ENCODE results near the gene PCSK5. TPM values are rescaled to one million over a fixed set of nuclear protein-coding genes. Genes with fewer than 3 reads are reported as not detected.

PCSK5 gene
- total and polyA plus RNA-seq, 7 experiments from 2014 or later, result 5.2 to 35.0 (median 19.1) TPM

GRCh38 chr9:75992482-75993206 is 102.2 kb downstream of the PCSK5 start:
- ATAC-seq, result no peak
- peaks cover 0 to 8% (median 0%) of the 10 kb centered on the region in 3 experiments for H3K36me3 ChIP-seq (ENCODE audit: control insufficient read depth in 2 of 3, insufficient read depth in 3 of 3, low read length in 3 of 3)
- ChIA-PET POLR2A (no interaction called here), CTCF (interaction anchor here (0.6 to 0.9 kb wide), 2 partner anchors 15 to 32 kb away, joined by 3 read pairs; no protein-coding TSS in a partner anchor)
- H3K27me3 ChIP-seq (ENCODE audit: control insufficient read depth in 2 of 2, insufficient read depth in 2 of 2, low read length in 2 of 2), result no peaks in the 10 kb centered on the region
- H3K9me3 Mint-ChIP-seq, result peaks cover 0 to 10% (median 0%) of the 10 kb centered on the region in 11 donors
- no peak for DNase-seq
- peaks cover 0 to 86% (median 54%) of the 10 kb centered on the region in 7 donors for H3K4me1 Mint-ChIP-seq
- H3K27ac ChIP-seq (ENCODE audit: low read depth, low read length), result no peak overlapping the region
- intact Hi-C loops (cut with micrococcal nuclease), result no loop called here
- no peaks in the 10 kb centered on the region for H3K9me3 ChIP-seq (ENCODE audit: control insufficient read depth in 2 of 3, low read length in 3 of 3)
- peaks cover 10 to 57% (median 39%) of the 10 kb centered on the region in 5 donors for H3K36me3 Mint-ChIP-seq
- peak overlapping the region in 2 of 9 donors; percentile 46 to 68 for H3K27ac Mint-ChIP-seq
- H3K4me1 ChIP-seq (ENCODE audit: control insufficient read depth in 2 of 2, insufficient read depth in 2 of 2, low read length in 2 of 2), result peaks cover 0 to 14% of the 10 kb centered on the region in 2 donors
- H3K4me3 Mint-ChIP-seq, result no peak overlapping the region
- no peaks in the 10 kb centered on the region for H3K27me3 Mint-ChIP-seq
- no peak overlapping the region for H3K4me3 ChIP-seq (ENCODE audit: low read length)

- ChIA-PET POLR2A (no interaction called here), CTCF (interaction anchor here (0.9 kb wide), 1 partner anchor 33 kb away, joined by 3 read pairs; no protein-coding TSS in a partner anchor)
- H3K4me3 Mint-ChIP-seq, result no peak overlapping the region
- DNase-seq (no peak), ATAC-seq (no peak)
- H3K36me3 Mint-ChIP-seq, result peaks cover 10 to 53% (median 39%) of the 10 kb centered on the region in 5 donors
- peaks cover 0 to 10% (median 0%) of the 10 kb centered on the region in 11 donors for H3K9me3 Mint-ChIP-seq
- intact Hi-C loops (cut with micrococcal nuclease), result no loop called here
- no peaks in the 10 kb centered on the region for H3K9me3 ChIP-seq (ENCODE audit: control insufficient read depth in 2 of 3, low read length in 3 of 3)
- peak overlapping the region in 1 of 9 donors; percentile 7 for H3K27ac Mint-ChIP-seq
- H3K4me1 ChIP-seq (ENCODE audit: control insufficient read depth in 2 of 2, insufficient read depth in 2 of 2, low read length in 2 of 2), result peaks cover 0 to 12% of the 10 kb centered on the region in 2 donors
- H3K36me3 ChIP-seq (ENCODE audit: control insufficient read depth in 2 of 3, insufficient read depth in 3 of 3, low read length in 3 of 3), result peaks cover 0 to 8% (median 0%) of the 10 kb centered on the region in 3 experiments
- H3K27me3 Mint-ChIP-seq, result no peaks in the 10 kb centered on the region
- no peaks in the 10 kb centered on the region for H3K27me3 ChIP-seq (ENCODE audit: control insufficient read depth in 2 of 2, insufficient read depth in 2 of 2, low read length in 2 of 2)
- H3K4me1 Mint-ChIP-seq, result peaks cover 0 to 85% (median 55%) of the 10 kb centered on the region in 7 donors
- H3K4me3 ChIP-seq (ENCODE audit: low read length), result no peak overlapping the region
- no peak overlapping the region for H3K27ac ChIP-seq (ENCODE audit: low read depth, low read length)
These were observed 103.0 kb downstream of the PCSK5 start for GRCh38 chr9:75993434-75993833.

- ChIA-PET CTCF (no interaction called here), POLR2A (no interaction called here)
- peak overlapping the region in 1 of 10 donors; percentile 3 for H3K4me3 Mint-ChIP-seq
- peaks cover 0 to 2% (median 0%) of the 10 kb centered on the region in 3 experiments for H3K36me3 ChIP-seq (ENCODE audit: control insufficient read depth in 2 of 3, insufficient read depth in 3 of 3, low read length in 3 of 3)
- ATAC-seq (no peak), DNase-seq (no peak)
- no peaks in the 10 kb centered on the region for H3K9me3 ChIP-seq (ENCODE audit: control insufficient read depth in 2 of 3, low read length in 3 of 3)
- no peaks in the 10 kb centered on the region for H3K27me3 Mint-ChIP-seq
- intact Hi-C loops (cut with micrococcal nuclease), result loop anchor here in 1 of 2 donors (2.0 kb wide), 1 partner anchor 18 kb away; no protein-coding TSS in a partner anchor
- H3K36me3 Mint-ChIP-seq, result peaks cover 9 to 53% (median 38%) of the 10 kb centered on the region in 5 donors
- peak overlapping the region in 3 of 9 donors; percentile 11 to 47 (median 30) for H3K27ac Mint-ChIP-seq
- peaks cover 0 to 10% (median 0%) of the 10 kb centered on the region in 11 donors for H3K9me3 Mint-ChIP-seq
- no peak overlapping the region for H3K4me3 ChIP-seq (ENCODE audit: low read length)
- H3K4me1 Mint-ChIP-seq, result peaks cover 0 to 77% (median 50%) of the 10 kb centered on the region in 7 donors
- H3K27ac ChIP-seq (ENCODE audit: low read depth, low read length), result no peak overlapping the region
- no peaks in the 10 kb centered on the region for H3K27me3 ChIP-seq (ENCODE audit: control insufficient read depth in 2 of 2, insufficient read depth in 2 of 2, low read length in 2 of 2)
- H3K4me1 ChIP-seq (ENCODE audit: control insufficient read depth in 2 of 2, insufficient read depth in 2 of 2, low read length in 2 of 2), result peaks cover 0 to 9% of the 10 kb centered on the region in 2 donors
These were observed 104.6 kb downstream of the PCSK5 start for GRCh38 chr9:75995066-75995465.

- Histone ChIP-seq H3K4me1 (ENCODE audit: control insufficient read depth in 2 of 2, insufficient read depth in 2 of 2, low read length in 2 of 2) (peaks cover 0 to 9% of the 10 kb centered on the region in 2 donors), H3K27me3 (ENCODE audit: control insufficient read depth in 2 of 2, insufficient read depth in 2 of 2, low read length in 2 of 2) (no peaks in the 10 kb centered on the region), H3K4me3 (ENCODE audit: low read length) (no peak overlapping the region), H3K27ac (ENCODE audit: low read depth, low read length) (no peak overlapping the region), H3K9me3 (ENCODE audit: control insufficient read depth in 2 of 3, low read length in 3 of 3) (no peaks in the 10 kb centered on the region), H3K36me3 (ENCODE audit: control insufficient read depth in 2 of 3, insufficient read depth in 3 of 3, low read length in 3 of 3) (no peaks in the 10 kb centered on the region)
- ChIA-PET CTCF (interaction anchor here (0.6 kb wide), 2 partner anchors 13 to 65 kb away, joined by 3 to 7 read pairs; no protein-coding TSS in a partner anchor), POLR2A (no interaction called here)
- H3K27ac Mint-ChIP-seq, result peak overlapping the region in 6 of 9 donors; percentile 1 to 90 (median 67)
- H3K4me1 Mint-ChIP-seq, result peaks cover 0 to 83% (median 65%) of the 10 kb centered on the region in 7 donors
- no peaks in the 10 kb centered on the region for H3K27me3 Mint-ChIP-seq
- DNase-seq, result no peak
- intact Hi-C loops (cut with micrococcal nuclease), result no loop called here
- peaks cover 0 to 10% (median 0%) of the 10 kb centered on the region in 11 donors for H3K9me3 Mint-ChIP-seq
- H3K36me3 Mint-ChIP-seq, result peaks cover 9 to 42% (median 41%) of the 10 kb centered on the region in 5 donors
- H3K4me3 Mint-ChIP-seq, result peak overlapping the region in 2 of 10 donors; percentile 3 to 52
- no peak for ATAC-seq
These were observed 106.3 kb downstream of the PCSK5 start for GRCh38 chr9:75996726-75997125.

- CTCF ChIA-PET, result no interaction called here
- H3K4me1 Mint-ChIP-seq, result peaks cover 0 to 86% (median 69%) of the 10 kb centered on the region in 7 donors
- intact Hi-C loops (cut with micrococcal nuclease), result no loop called here
- H3K27ac Mint-ChIP-seq, result peak overlapping the region in 4 of 9 donors; percentile 8 to 84 (median 56)
- no peak overlapping the region for H3K4me3 ChIP-seq (ENCODE audit: low read length)
- POLR2A ChIA-PET, result no interaction called here
- DNase-seq (no peak), ATAC-seq (no peak)
- no peaks in the 10 kb centered on the region for H3K27me3 Mint-ChIP-seq
- H3K36me3 Mint-ChIP-seq, result peaks cover 9 to 41% (median 38%) of the 10 kb centered on the region in 5 donors
- H3K36me3 ChIP-seq (ENCODE audit: control insufficient read depth in 2 of 3, insufficient read depth in 3 of 3, low read length in 3 of 3), result no peaks in the 10 kb centered on the region
- H3K27ac ChIP-seq (ENCODE audit: low read depth, low read length), result no peak overlapping the region
- H3K27me3 ChIP-seq (ENCODE audit: control insufficient read depth in 2 of 2, insufficient read depth in 2 of 2, low read length in 2 of 2), result no peaks in the 10 kb centered on the region
- peaks cover 0 to 9% of the 10 kb centered on the region in 2 donors for H3K4me1 ChIP-seq (ENCODE audit: control insufficient read depth in 2 of 2, insufficient read depth in 2 of 2, low read length in 2 of 2)
- H3K9me3 Mint-ChIP-seq, result peaks cover 0 to 10% (median 0%) of the 10 kb centered on the region in 11 donors
- H3K4me3 Mint-ChIP-seq, result peak overlapping the region in 1 of 10 donors; percentile 3
- no peaks in the 10 kb centered on the region for H3K9me3 ChIP-seq (ENCODE audit: control insufficient read depth in 2 of 3, low read length in 3 of 3)
These were observed 106.7 kb downstream of the PCSK5 start for GRCh38 chr9:75997206-75997605.

GRCh38 chr9:75998096-75998780 is 107.8 kb downstream of the PCSK5 start:
- ATAC-seq, result no peak
- POLR2A ChIA-PET, result no interaction called here
- intact Hi-C loops (cut with micrococcal nuclease), result no loop called here

More at GRCh38 chr9:75998096-75998780, 107.8 kb downstream of the PCSK5 start:
- no peak overlapping the region for H3K27ac ChIP-seq (ENCODE audit: low read depth, low read length)
- H3K27me3 ChIP-seq (ENCODE audit: control insufficient read depth in 2 of 2, insufficient read depth in 2 of 2, low read length in 2 of 2), result no peaks in the 10 kb centered on the region
- CTCF ChIA-PET, result no interaction called here
- no peaks in the 10 kb centered on the region for H3K27me3 Mint-ChIP-seq
- no peaks in the 10 kb centered on the region for H3K9me3 ChIP-seq (ENCODE audit: control insufficient read depth in 2 of 3, low read length in 3 of 3)
- DNase-seq, result no peak
- peaks cover 0 to 87% (median 72%) of the 10 kb centered on the region in 7 donors for H3K4me1 Mint-ChIP-seq
- peaks cover 0 to 9% (median 0%) of the 10 kb centered on the region in 11 donors for H3K9me3 Mint-ChIP-seq
- H3K27ac Mint-ChIP-seq, result no peak overlapping the region
- H3K36me3 ChIP-seq (ENCODE audit: control insufficient read depth in 2 of 3, insufficient read depth in 3 of 3, low read length in 3 of 3), result no peaks in the 10 kb centered on the region
- peaks cover 0 to 9% of the 10 kb centered on the region in 2 donors for H3K4me1 ChIP-seq (ENCODE audit: control insufficient read depth in 2 of 2, insufficient read depth in 2 of 2, low read length in 2 of 2)
- H3K4me3 Mint-ChIP-seq, result no peak overlapping the region
- no peak overlapping the region for H3K4me3 ChIP-seq (ENCODE audit: low read length)
- H3K36me3 Mint-ChIP-seq, result peaks cover 9 to 34% (median 28%) of the 10 kb centered on the region in 5 donors

Data from naive thymus-derived CD4-positive, alpha-beta T cell (primary cell).